Natural killer cell (primary cell): ENCODE measurements around the gene TMF1. TPM values are rescaled to one million over a fixed set of nuclear protein-coding genes. Genes with fewer than 3 reads are reported as not detected.

Experiments
- ATAC-seq, 3 donors: fragments of 150-1000 bp in 2 of 3; fragments of 200-7000 bp in 1 of 3; cut with Tn5 transposase; 1 replicate in 1 of 3; 2 replicates in 2 of 3; pipeline ENCODE4 v1.10.0; 2021; ENCODE audit warnings: mild to moderate bottlenecking in 2 of 3, moderate library complexity in 2 of 3
- DNase-seq, 2 donors: peaks; one replicate each; pipeline versions ENCODE4 v3.0.0 to v3.0.0-alpha.2; 2013 to 2021; ENCODE audit warnings: mixed read lengths in 1 of 2
- H3K27ac ChIP-seq: one replicate; pipeline ENCODE4 v1.5.1; 2013; ENCODE audit warnings: mild to moderate bottlenecking, low read length
- H3K27me3 ChIP-seq: one replicate; pipeline ENCODE4 v1.6.1; 2013; ENCODE audit warnings: low read length; ENCODE audit not compliant: control insufficient read depth, insufficient read depth
- H3K36me3 ChIP-seq: one replicate; pipeline ENCODE4 v1.6.1; 2013; ENCODE audit warnings: low read length; ENCODE audit not compliant: control insufficient read depth, insufficient read depth
- H3K4me1 ChIP-seq: one replicate; pipeline ENCODE4 v1.6.1; 2013; ENCODE audit warnings: low read length; ENCODE audit not compliant: control insufficient read depth, insufficient read depth
- H3K4me3 ChIP-seq: one replicate; pipeline ENCODE4 v1.5.1; 2013; ENCODE audit warnings: low read length
- H3K9me3 ChIP-seq: one replicate; pipeline ENCODE4 v1.6.1; 2013; ENCODE audit warnings: low read length; ENCODE audit not compliant: control insufficient read depth, insufficient read depth
- H3K27ac Mint-ChIP-seq, 2 donors: one replicate each; pipeline ENCODE4 v1.8.0; 2022; ENCODE audit warnings: mild to moderate bottlenecking in 2 of 2, mixed read lengths in 2 of 2, moderate library complexity in 1 of 2
- H3K27me3 Mint-ChIP-seq, 2 donors: one replicate each; pipeline ENCODE4 v1.8.0; 2022; ENCODE audit warnings: low read depth in 2 of 2, mixed read lengths in 2 of 2
- H3K36me3 Mint-ChIP-seq: one replicate; pipeline ENCODE4 v1.8.0; 2022; ENCODE audit warnings: mixed read lengths
- H3K4me1 Mint-ChIP-seq, 2 donors: one replicate each; pipeline ENCODE4 v1.8.0; 2022; ENCODE audit warnings: mixed read lengths in 2 of 2
- H3K4me3 Mint-ChIP-seq: one replicate; pipeline ENCODE4 v1.8.0; 2022; ENCODE audit warnings: mild to moderate bottlenecking, moderate library complexity, mixed read lengths
- H3K9me3 Mint-ChIP-seq, 2 donors: one replicate each; pipeline ENCODE4 v1.8.0; 2022; ENCODE audit warnings: mixed read lengths in 2 of 2
- WGBS: methylation state at CpG from one replicate; pipeline ENCODE4 v1.1.7; 2013; ENCODE audit warnings: missing lambda C conversion rate; ENCODE audit not compliant: insufficient coverage; 5-methylcytosine and 5-hydroxymethylcytosine counted together
- intact Hi-C: fragments of 100-400 bp; cut with micrococcal nuclease; formaldehyde crosslinking; loops from one replicate; pipeline ENCODE4 v1.14.2; 2022
- total RNA-seq, 4 donors: library from RNA; stranded (reverse); fragments of 120-200 nt in 1 of 4; gene quantifications; one replicate each; pipeline versions ENCODE4 v1.2.3 to v1.2.4, GENCODE V29; 2013 to 2022
- TF ChIP-seq, protein P1 (sequence below): fragments of 200-600 bp; IDR thresholded peaks from one replicate; pipeline ENCODE4 v1.8.0; 2022; ENCODE audit warnings: antibody characterized with exemption

TMF1 gene
- total RNA-seq, 3 donors from 2014 or later (not counting 1 experiment from before 2014, with no cell fraction given): 76.9 to 110 (median 85.5) TPM

DNA sequence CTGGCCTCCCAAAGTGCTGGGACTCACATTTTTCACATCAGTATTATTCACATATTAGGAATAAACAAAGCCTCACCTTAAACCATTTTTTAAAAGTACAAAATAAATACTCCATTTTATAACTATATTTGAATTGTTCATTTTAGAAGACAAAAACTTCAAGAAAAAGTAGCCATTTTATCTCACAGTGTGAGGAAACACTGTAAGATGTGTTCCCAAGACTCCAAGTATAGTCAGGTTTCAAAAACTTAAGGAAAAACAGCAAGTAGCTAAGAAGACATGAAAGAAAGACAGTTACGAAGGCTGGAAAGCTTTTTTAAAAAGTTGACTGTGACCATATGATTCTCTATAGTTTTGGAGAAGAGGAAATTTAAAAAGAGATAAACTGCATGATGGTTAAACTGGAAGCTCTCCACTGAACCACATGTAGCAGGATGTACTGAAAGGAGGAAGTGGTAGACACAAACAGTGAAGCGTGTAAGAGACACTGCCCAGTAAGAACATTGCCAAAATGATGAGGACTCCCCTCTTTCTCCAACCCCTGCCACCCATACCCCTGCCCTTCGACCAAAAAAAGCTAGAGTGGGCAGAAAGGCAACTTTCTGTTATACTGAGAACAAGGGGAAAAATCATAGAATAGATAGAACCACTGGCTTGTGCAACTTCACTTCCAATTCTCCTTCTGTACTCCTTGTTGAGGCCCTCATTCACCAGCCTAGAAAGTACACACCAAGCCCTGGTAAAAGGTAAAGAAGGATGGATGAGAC, 6.2 kb upstream of the TMF1 start:
- Histone ChIP-seq H3K4me1 (peaks cover 16% of the 10 kb centered on the region), H3K27ac (peak overlapping the region; percentile 87), H3K9me3 (no peaks in the 10 kb centered on the region), H3K27me3 (no peaks in the 10 kb centered on the region), H3K4me3 (no peak overlapping the region), H3K36me3 (peaks cover 60% of the 10 kb centered on the region)
- Mint-ChIP-seq H3K4me3 (peak overlapping the region; percentile 25), H3K27ac (peak overlapping the region; percentile 90), H3K4me1 (peaks cover 17 to 20% of the 10 kb centered on the region in 2 donors), H3K36me3 (peaks cover 33% of the 10 kb centered on the region), H3K9me3 (no peaks in the 10 kb centered on the region), H3K27me3 (no peaks in the 10 kb centered on the region)
- DNase-seq: peak in 1 of 2 donors; percentile 66
- TF ChIP-seq, protein P1, sequence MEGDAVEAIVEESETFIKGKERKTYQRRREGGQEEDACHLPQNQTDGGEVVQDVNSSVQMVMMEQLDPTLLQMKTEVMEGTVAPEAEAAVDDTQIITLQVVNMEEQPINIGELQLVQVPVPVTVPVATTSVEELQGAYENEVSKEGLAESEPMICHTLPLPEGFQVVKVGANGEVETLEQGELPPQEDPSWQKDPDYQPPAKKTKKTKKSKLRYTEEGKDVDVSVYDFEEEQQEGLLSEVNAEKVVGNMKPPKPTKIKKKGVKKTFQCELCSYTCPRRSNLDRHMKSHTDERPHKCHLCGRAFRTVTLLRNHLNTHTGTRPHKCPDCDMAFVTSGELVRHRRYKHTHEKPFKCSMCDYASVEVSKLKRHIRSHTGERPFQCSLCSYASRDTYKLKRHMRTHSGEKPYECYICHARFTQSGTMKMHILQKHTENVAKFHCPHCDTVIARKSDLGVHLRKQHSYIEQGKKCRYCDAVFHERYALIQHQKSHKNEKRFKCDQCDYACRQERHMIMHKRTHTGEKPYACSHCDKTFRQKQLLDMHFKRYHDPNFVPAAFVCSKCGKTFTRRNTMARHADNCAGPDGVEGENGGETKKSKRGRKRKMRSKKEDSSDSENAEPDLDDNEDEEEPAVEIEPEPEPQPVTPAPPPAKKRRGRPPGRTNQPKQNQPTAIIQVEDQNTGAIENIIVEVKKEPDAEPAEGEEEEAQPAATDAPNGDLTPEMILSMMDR: no peak
- ATAC-seq: peak; percentile 92 to 96 (median 94)
- 0% methylated on average over 3 of the region's 3 CpGs for WGBS
- intact Hi-C loops: no loop called here

DNA sequence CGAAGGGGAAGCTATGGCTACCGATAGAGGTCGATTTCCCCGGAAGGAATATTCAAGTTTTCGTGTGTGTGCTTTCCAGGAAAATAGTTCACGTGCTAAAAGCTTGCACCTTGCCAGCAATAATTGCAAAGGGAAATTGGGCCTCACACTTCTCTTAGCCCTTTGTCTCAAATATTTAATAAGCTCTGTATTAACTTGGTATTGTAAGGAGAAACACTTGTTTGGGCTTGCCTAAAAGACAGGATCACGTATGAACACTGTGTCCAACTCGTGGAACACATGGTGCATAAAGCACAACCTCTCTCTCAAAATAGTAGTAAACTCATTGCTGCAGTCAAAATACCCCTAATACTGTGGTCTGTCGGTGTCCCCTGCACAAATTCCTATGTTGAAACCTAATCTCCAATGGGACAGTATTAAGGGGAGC, 352 bp upstream of the TMF1 start:
- Histone ChIP-seq H3K4me1 (peaks cover 16% of the 10 kb centered on the region), H3K27ac (peak overlapping the region; percentile 93), H3K9me3 (no peaks in the 10 kb centered on the region), H3K4me3 (peak overlapping the region; percentile 84), H3K36me3 (peaks cover 32% of the 10 kb centered on the region), H3K27me3 (no peaks in the 10 kb centered on the region)
- intact Hi-C loops: loop anchor here (1.0 kb wide), 2 partner anchors 28 to 32 kb away; partner anchors contain the start of genes ARL6IP5 and UBA3
- H3K4me1 Mint-ChIP-seq: peaks cover 38 to 48% of the 10 kb centered on the region in 2 donors
- TF ChIP-seq, protein P1: no peak
- H3K27me3 Mint-ChIP-seq: no peaks in the 10 kb centered on the region
- peaks cover 11% of the 10 kb centered on the region for H3K36me3 Mint-ChIP-seq
- ATAC-seq (peak in 1 of 3 donors; percentile 1), DNase-seq (no peak)
- no peaks in the 10 kb centered on the region for H3K9me3 Mint-ChIP-seq
- peak overlapping the region; percentile 96 for H3K4me3 Mint-ChIP-seq
- H3K27ac Mint-ChIP-seq: peak overlapping the region; percentile 99
- WGBS: 16% methylated on average over 9 of the region's 9 CpGs

GRCh38 chr3:69048990-69049389, 3.1 kb downstream of the TMF1 start:
- Mint-ChIP-seq H3K27ac (peak overlapping the region; percentile 46 to 64), H3K27me3 (no peaks in the 10 kb centered on the region), H3K4me3 (peak overlapping the region; percentile 61), H3K9me3 (no peaks in the 10 kb centered on the region), H3K36me3 (peaks cover 17% of the 10 kb centered on the region), H3K4me1 (peaks cover 46 to 61% of the 10 kb centered on the region in 2 donors)
- Histone ChIP-seq H3K36me3 (peaks cover 43% of the 10 kb centered on the region), H3K9me3 (no peaks in the 10 kb centered on the region), H3K4me3 (no peak overlapping the region), H3K27me3 (no peaks in the 10 kb centered on the region), H3K4me1 (peaks cover 16% of the 10 kb centered on the region), H3K27ac (no peak overlapping the region)
- 80% methylated on average over 1 of the region's 2 CpGs for WGBS
- ATAC-seq (no peak), DNase-seq (no peak)
- TF ChIP-seq, protein P1: no peak
- intact Hi-C loops: no loop called here
